SH-SY5Y (cell line): ENCODE measurements around the gene YIF1B.

Experiments
- GATA2 ChIP-seq: IDR thresholded peaks from 2 replicates; pipeline ENCODE4 v1.6.1; 2011; ENCODE audit warnings: mild to moderate bottlenecking, low read depth, low read length
- GATA3 ChIP-seq: IDR thresholded peaks from 2 replicates; pipeline ENCODE4 v1.6.1; 2011; ENCODE audit warnings: low read depth, mild to moderate bottlenecking, low read length, moderate library complexity

- TF ChIP-seq GATA3 (no peak), GATA2 (no peak)
These were observed 43.7 kb upstream of the YIF1B start for GRCh38 chr19:38359242-38360021.
